ENCODE measurements around the gene NAV3.

NAV3 gene

DNA sequence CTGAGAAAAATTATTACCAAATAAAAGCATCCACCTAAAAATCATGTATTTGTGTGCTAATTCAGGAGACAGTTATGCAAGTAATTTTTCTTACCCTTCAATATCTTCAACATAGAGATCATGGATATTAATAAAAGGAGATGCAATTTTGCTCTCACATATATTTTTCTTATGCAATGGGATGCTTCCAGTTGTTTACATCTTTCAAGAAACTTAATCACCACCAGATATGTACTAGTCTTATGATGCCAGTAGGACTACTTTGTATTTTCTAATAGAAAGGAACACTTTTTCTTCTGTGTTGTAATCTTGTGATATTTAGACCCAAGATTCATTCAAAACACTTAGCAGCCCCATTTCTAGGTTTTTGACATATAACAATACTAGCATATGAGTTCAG is 107.6 kb downstream of the NAV3 start:
- no peak for FAIRE-seq

- no peak for FAIRE-seq
Observed at GRCh38 chr12:77940011-77940423, 109.3 kb downstream of the NAV3 start.

- no peak for FAIRE-seq
Observed at GRCh38 chr12:77940567-77940966, 109.9 kb downstream of the NAV3 start.

DNA sequence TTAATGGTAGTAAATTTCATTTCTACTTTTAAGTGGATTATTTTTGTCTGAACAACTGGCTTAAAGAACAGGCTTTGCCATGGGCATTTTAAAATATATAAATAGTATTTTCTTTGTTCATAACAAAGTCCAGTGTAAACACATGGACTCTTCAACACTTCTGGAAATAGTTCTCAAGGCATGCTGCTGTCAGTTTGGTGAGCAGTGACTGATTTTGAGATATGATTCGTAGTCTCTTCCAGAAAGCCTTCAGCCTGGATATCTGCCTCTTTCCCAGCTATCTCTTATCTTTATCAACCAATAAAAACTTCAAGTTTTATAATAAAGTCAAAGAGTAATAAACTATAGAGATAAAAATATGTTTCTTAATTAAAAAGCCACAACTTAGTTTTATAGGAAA is 110.7 kb downstream of the NAV3 start:
- no peak for FAIRE-seq

GRCh38 chr12:77943466-77943865 is 112.8 kb downstream of the NAV3 start:
- FAIRE-seq = no peak

DNA sequence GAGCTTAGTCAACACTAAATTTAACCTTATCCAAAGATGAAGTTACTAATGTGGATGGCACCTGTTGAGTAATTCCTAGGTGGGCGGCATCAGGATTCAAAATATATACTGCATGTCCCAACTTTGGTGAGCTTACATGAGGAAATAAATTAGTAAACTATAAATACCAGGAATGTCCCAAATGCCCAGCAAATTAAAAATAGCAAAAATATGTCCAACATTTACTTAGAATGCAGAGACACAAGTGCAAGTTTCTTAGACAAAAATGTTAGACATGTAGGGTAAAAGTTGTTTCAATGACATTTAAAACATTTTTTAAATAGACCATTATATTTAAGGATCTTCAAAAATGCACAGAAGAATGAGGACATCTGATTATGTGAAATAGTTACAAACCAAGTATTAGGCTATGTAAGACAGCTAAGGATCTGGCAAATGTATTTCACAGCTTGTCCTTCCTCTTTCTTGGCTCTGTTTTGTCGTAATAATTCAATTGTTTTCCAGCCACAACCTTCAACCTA is 115.9 kb downstream of the NAV3 start:
- FAIRE-seq = no peak

GRCh38 chr12:77947330-77947729 is 116.6 kb downstream of the NAV3 start:
- no peak for FAIRE-seq

DNA sequence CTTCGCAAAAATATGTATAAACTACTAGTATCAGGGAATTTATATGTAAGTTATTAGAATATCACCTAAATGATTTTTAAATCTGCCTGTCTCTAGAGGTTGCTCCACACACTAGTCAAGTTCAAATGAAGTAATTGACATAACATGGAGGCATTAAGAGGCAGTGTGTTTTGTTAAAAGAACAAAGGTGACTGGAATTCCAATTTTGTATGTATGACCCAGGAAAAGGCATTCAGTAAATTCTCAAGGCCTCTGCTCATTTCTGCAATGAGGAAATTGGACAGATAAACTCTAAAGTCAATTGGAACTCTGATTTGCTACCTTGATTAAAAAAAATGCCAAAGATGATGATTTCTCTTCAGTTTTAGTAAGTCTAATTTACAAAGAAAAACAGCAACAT is 117.1 kb downstream of the NAV3 start:
- no peak for FAIRE-seq

GRCh38 chr12:77949943-77950342 is 119.2 kb downstream of the NAV3 start:
- FAIRE-seq = no peak

DNA sequence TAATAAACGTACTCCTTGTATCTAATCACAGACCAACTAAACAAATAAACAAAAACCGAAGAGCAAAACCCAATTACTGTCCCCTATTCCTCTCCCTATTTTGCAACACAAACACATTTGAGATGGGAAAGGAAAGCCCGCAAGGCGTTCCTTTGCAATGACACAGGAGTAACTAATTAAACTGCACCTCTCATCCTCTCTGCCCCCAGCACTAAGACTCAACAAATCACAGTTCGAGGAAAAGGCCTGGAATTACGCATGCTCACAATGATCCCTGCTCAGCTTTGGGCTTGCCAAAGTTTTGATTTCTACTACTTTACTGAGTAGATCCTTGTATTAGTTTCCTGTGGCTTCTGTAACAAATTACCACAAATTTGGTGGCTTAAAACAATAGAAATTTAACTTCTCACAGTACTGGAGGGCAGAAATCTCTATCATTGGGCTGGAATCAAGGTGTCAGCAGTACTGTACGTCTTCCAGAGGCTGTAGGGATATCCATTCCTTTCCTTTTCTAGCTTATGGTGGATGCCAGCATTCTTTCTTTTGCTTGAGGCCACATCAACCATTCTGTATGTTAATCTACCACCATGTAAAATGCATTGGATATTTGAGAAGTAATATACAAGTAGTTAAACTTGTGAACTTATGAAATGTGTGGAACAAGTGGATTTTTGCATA is 123.0 kb downstream of the NAV3 start:
- no peak for FAIRE-seq

DNA sequence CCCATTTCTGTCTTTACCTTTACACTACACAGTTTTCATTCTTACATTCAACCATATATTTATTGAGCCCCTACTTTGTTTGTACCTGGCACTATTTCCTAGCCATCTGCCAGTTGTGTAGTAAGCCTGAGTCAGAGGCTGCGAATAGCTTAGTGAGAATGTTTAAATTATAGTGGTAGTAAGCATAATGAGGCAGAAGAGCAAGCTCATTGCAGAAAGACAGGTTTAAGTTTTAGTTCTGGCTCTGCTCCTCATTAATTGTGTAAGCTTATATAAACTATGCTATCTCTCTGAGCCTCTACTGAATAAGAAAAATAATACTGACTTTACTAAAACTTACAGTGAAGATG is 123.5 kb downstream of the NAV3 start:
- no peak for FAIRE-seq

- FAIRE-seq = no peak
Observed at GRCh38 chr12:77957062-77957461, 126.4 kb downstream of the NAV3 start.

DNA sequence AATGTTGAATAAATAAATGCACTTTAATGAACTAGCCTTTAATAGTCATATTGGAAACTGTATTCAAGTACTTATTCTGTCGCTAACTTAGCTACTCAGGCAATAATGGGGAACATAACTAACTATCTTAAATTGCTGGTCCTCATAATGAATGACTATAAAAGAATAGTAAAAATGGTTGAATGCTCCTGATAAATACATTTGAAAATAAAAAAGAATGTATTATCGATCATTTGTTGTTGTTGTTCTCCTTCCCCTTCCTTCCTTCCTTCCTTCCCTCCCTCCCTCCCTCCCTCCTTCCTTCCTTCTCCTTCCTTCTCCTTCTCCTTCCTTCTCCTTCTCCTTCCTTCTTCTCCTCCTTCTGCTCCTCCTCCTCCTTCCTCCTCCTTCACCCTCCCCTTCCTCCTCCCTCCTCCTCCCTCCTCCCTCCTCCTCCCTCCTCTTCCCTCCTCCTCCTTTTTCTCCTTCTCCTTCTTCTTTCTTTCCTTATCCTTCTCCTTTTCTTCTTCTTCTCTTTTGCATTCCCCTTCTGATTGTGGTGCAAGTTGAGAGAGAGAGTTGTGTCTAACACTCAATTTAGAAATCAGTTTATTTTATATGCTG is 133.0 kb downstream of the NAV3 start:
- no peak for FAIRE-seq

- FAIRE-seq = no peak
Observed at GRCh38 chr12:77965790-77966189, 135.1 kb downstream of the NAV3 start.

- no peak for FAIRE-seq
Observed at GRCh38 chr12:77968021-77968420, 137.3 kb downstream of the NAV3 start.

- FAIRE-seq = no peak
Observed at GRCh38 chr12:77968571-77968970, 137.9 kb downstream of the NAV3 start.

DNA sequence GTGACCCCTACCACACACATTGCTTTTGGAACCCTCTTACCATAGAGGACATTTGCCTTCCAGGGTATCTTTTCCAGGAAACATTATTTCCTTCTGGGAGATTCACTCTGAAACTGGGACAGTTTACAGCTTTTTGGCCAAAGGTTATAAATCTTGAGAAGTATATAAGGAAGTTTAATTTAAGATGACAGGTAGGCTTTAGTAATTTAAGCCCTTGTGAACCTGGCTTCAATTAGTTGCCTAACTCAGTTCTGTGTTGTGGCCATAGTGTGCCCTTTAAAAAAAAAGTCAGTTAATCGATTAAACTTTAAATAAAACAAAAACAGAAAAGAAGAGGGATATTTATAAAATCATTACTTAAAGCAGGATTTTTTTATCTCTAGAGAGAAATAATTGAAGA is 142.9 kb downstream of the NAV3 start:
- FAIRE-seq = no peak

GRCh38 chr12:77974645-77975044 is 144.0 kb downstream of the NAV3 start:
- FAIRE-seq = no peak

DNA sequence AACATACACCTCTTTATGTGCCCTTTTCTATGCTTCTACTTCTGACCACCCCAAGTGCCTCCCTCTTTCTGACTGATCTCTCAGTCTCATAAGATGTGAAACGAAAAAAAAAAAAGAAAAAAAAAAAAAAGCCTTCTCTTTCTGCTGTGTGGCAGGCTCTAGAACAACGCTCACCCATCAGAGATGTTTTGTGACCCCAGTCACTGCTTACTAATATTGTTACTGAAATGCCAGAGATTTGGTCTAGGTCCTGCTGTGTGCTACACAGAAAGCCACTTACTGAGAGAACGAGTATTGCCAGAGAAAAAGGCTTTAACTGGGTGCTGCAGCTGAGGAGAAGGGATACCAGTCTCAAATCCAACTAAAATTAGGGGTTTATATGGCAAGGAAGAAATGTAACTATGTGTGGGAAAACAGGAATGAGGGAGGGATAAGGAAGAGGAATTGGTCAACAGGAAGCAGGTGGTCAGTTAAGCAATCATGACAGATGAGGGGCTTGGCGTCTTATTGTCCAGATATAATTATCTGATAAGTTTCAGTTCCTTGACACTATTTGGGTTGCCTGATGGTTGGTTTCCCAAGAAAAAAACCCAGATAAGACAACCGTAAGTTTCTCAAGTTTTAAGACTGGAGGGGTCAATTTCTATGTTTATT is 149.0 kb downstream of the NAV3 start:
- no peak for FAIRE-seq

- no peak for FAIRE-seq
Observed at GRCh38 chr12:77980782-77981181, 150.1 kb downstream of the NAV3 start.

DNA sequence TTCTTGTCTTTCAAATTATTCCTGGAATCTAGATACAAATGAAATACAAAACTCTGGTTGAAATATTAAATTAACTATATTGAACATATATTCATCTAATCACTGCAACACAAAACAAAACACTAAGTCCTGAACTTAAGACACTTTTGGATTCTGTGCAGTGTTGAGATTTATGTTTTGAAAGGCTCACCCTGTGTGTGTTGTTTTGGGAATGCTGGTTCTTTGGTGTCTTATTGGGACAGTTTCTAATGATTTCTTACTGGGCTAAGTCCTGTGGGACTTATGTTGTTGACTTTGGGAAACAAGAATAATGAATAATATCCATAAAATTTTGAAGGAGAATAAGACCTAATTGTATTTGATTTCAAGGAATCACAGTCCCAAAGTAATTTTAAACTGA is 153.2 kb downstream of the NAV3 start:
- FAIRE-seq = no peak

DNA sequence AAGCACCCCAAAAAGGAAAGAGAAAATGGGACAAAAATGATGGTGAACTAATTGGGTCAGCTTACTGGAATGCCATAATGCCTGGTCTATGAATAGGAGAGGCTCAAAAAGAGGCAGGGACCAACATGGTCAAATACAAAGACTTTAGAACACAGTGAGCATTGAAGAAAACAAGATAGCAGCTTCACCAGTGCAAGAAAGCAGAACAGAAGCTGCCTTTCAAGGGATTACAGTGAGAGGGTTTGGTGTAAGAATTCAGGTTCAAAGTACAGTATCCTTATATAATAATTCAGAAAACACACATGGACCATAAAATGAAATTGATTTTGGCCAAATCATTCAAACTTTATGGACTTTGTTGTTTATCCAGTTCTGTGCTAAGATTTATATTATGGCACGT is 162.1 kb downstream of the NAV3 start:
- FAIRE-seq = no peak

GRCh38 chr12:77993658-77994057 is 163.0 kb downstream of the NAV3 start:
- FAIRE-seq = no peak

- FAIRE-seq = no peak
Observed at GRCh38 chr12:77995436-77996167, 164.9 kb downstream of the NAV3 start.
